ENCODE data around the gene ELL2. TPM values are rescaled to one million over a fixed set of nuclear protein-coding genes. Genes with fewer than 3 reads are reported as not detected.

Gene ELL2
- total and polyA plus RNA-seq, 2 of the 13 experiments (the other 11 are each of a cell fraction or from before 2014, with no cell fraction given): 78.9 to 97.1 TPM

GRCh38 chr5:95842854-95843544, 118.7 kb downstream of the ELL2 start (continued):
- TF ChIP-seq BHLHE40 (IDR thresholded peaks at IDR 0.05; ENCODE audit: low read length) (peak; percentile 49; the same call in 1 of the 2 replicates), ZNF792 (CRISPR knock-in tag; IDR thresholded peaks at IDR 0.05) (no peak), RBM22 (optimal IDR thresholded peaks at IDR 0.05; ENCODE audit: low read length) (no peak), TMF1 (CRISPR knock-in tag; IDR thresholded peaks at IDR 0.05; ENCODE audit: low read depth) (no peak), ZNF552 (CRISPR knock-in tag; IDR thresholded peaks at IDR 0.05; ENCODE audit: borderline replicate concordance) (no peak), ZNF574 (CRISPR knock-in tag; IDR thresholded peaks at IDR 0.05) (0 out of 2 replicates have a peak, but pooled peaks have one; percentile 22), PAWR (CRISPR knock-in tag; IDR thresholded peaks at IDR 0.05; ENCODE audit: borderline replicate concordance) (no peak), RBM39 (IDR thresholded peaks at IDR 0.05; ENCODE audit: low read depth, low read length, poor library complexity, severe bottlenecking) (no peak), TGIF2 (CRISPR knock-in tag; IDR thresholded peaks at IDR 0.05) (peak; percentile 36; the same call in 1 of the 2 replicates), ZNF691 (CRISPR knock-in tag; IDR thresholded peaks at IDR 0.05; ENCODE audit: borderline replicate concordance, low read depth) (no peak)
- TF ChIP-seq, protein P1, sequence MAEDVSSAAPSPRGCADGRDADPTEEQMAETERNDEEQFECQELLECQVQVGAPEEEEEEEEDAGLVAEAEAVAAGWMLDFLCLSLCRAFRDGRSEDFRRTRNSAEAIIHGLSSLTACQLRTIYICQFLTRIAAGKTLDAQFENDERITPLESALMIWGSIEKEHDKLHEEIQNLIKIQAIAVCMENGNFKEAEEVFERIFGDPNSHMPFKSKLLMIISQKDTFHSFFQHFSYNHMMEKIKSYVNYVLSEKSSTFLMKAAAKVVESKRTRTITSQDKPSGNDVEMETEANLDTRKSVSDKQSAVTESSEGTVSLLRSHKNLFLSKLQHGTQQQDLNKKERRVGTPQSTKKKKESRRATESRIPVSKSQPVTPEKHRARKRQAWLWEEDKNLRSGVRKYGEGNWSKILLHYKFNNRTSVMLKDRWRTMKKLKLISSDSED (CRISPR knock-in tag; IDR thresholded peaks at IDR 0.05): no peak
- TF ChIP-seq, protein P2, sequence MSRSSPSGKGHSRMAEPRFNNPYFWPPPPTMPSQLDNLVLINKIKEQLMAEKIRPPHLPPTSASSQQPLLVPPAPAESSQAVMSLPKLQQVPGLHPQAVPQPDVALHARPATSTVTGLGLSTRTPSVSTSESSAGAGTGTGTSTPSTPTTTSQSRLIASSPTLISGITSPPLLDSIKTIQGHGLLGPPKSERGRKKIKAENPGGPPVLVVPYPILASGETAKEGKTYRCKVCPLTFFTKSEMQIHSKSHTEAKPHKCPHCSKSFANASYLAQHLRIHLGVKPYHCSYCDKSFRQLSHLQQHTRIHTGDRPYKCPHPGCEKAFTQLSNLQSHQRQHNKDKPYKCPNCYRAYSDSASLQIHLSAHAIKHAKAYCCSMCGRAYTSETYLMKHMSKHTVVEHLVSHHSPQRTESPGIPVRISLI (CRISPR knock-in tag; IDR thresholded peaks at IDR 0.05; ENCODE audit: borderline replicate concordance): no peak
- TF ChIP-seq, protein P3, sequence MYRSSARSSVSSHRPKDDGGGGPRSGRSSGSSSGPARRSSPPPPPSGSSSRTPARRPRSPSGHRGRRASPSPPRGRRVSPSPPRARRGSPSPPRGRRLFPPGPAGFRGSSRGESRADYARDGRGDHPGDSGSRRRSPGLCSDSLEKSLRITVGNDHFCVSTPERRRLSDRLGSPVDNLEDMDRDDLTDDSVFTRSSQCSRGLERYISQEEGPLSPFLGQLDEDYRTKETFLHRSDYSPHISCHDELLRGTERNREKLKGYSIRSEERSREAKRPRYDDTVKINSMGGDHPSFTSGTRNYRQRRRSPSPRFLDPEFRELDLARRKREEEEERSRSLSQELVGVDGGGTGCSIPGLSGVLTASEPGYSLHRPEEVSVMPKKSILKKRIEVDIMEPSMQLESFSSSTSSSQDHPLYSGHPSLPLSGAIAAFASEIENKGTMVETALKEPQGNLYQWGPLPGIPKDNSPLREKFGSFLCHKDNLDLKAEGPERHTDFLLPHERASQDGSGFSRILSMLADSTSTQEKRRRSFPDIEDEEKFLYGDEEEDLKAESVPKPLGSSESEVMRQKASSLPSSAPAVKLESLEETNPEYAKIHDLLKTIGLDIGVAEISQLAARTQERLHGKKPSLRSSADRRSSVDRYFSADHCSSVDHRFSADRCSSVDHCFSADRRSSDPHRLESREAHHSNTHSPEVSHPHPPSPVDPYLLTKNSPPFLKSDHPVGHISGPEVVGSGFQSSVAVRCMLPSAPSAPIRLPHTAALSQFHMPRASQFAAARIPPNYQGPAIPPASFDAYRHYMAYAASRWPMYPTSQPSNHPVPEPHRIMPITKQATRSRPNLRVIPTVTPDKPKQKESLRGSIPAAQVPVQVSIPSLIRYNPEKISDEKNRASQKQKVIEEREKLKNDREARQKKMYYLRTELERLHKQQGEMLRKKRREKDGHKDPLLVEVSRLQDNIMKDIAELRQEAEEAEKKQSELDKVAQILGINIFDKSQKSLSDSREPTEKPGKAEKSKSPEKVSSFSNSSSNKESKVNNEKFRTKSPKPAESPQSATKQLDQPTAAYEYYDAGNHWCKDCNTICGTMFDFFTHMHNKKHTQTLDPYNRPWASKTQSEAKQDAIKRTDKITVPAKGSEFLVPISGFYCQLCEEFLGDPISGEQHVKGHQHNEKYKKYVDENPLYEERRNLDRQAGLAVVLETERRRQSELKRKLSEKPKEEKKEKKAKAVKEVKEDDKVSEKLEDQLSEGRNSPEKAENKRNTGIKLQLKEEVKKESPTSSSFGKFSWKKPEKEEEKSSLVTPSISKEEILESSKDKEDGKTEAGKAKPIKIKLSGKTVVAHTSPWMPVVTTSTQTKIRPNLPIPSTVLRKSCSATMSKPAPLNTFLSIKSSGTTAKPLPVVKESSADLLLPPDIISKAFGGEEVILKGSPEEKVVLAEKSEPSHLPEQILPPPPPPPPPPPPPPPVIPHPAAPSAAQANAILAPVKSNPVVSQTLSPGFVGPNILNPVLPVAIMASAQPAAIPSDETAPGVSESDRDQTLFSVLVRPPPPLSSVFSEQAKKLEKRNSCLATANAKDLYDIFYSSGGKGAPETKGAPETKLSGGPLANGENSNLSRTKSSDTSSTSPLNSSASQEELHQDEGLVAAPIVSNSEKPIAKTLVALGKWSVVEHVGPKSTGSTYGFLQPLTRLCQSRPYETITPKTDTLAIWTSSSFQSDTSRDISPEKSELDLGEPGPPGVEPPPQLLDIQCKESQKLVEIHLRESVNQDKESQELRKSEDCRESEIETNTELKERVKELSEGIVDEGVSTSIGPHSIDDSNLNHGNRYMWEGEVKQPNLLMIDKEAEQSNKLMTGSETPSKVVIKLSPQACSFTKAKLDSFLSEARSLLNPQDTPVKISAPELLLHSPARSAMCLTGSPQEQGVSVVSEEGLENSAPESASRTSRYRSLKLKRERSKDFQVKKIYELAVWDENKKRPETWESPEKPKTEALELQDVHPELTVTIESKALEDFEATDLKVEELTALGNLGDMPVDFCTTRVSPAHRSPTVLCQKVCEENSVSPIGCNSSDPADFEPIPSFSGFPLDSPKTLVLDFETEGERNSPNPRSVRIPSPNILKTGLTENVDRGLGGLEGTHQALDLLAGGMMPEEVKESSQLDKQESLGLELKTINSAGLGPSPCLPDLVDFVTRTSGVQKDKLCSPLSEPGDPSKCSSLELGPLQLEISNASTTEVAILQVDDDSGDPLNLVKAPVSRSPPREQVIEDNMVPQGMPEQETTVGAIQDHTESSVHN (CRISPR knock-in tag; IDR thresholded peaks at IDR 0.05): no peak

All from HepG2 (cell line).